NCI-H2196 treated with DMSO at 0.1 percent for 48 hours (cell line): Measurements from ENCODE around the gene TMC2.
A peak's percentile ranks its signal among the peaks of the same experiment; 100 is the strongest.
"Not testable (repeated sequence)": the region's sequence is repeated elsewhere in the genome, so short reads cannot be mapped to it uniquely, and the experiment has no call there.

ENCODE experiments used
- DNase-seq: peaks from one replicate; lab custom pipeline; 2025; ENCODE audit not compliant: unreplicated experiment; lab: John Stamatoyannopoulos, UW

The TMC2 gene, protein sequence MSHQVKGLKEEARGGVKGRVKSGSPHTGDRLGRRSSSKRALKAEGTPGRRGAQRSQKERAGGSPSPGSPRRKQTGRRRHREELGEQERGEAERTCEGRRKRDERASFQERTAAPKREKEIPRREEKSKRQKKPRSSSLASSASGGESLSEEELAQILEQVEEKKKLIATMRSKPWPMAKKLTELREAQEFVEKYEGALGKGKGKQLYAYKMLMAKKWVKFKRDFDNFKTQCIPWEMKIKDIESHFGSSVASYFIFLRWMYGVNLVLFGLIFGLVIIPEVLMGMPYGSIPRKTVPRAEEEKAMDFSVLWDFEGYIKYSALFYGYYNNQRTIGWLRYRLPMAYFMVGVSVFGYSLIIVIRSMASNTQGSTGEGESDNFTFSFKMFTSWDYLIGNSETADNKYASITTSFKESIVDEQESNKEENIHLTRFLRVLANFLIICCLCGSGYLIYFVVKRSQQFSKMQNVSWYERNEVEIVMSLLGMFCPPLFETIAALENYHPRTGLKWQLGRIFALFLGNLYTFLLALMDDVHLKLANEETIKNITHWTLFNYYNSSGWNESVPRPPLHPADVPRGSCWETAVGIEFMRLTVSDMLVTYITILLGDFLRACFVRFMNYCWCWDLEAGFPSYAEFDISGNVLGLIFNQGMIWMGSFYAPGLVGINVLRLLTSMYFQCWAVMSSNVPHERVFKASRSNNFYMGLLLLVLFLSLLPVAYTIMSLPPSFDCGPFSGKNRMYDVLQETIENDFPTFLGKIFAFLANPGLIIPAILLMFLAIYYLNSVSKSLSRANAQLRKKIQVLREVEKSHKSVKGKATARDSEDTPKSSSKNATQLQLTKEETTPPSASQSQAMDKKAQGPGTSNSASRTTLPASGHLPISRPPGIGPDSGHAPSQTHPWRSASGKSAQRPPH

GRCh38 chr20:2536560-2536986 is at the start of gene TMC2:
TSS of gene TMC2 (plus strand) at chr20:2536573. CDS start at chr20:2536622, 49 bp downstream.
- DNase-seq = no peak

GRCh38 chr20:2502808-2503384 is 33.5 kb upstream of the TMC2 start:
- not testable (repeated sequence) for DNase-seq

GRCh38 chr20:2504803-2505202 is 31.6 kb upstream of the TMC2 start:
- not testable (repeated sequence) for DNase-seq

DNA sequence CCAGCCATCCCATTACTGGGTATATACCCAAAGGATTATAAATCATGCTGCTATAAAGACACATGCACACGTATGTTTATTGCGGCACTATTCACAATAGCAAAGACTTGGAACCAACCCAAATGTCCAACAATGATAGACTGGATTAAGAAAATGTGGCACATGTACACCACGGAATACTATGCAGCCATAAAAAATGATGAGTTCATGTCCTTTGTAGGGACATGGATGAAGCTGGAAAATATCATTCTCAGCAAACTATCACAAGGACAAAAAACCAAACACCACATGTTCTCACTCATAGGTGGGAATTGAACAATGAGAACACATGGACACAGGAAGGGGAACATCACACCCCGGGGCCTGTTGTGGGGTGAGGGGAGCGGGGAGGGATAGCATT is 29.9 kb upstream of the TMC2 start:
- DNase-seq = not testable (repeated sequence)

DNA sequence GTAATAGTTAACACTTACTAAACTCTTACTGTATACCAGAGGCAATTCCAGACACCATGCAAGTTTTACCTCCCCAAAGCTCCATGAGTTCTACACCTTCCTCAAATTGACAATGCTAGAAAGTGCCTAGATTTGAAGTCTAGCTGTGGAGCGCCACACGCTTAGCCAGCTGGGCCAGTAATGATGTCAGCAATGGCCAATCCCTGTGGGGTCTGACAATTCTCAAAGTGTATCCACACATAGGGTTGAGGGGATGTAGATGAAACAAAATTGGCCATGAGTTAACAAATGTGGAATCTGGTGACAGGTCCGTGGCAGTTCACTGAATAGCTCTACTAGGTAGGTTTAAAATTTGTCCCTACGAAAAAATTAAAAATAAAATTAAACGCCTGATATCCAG is 28.9 kb upstream of the TMC2 start:
- DNase-seq = no peak

DNA sequence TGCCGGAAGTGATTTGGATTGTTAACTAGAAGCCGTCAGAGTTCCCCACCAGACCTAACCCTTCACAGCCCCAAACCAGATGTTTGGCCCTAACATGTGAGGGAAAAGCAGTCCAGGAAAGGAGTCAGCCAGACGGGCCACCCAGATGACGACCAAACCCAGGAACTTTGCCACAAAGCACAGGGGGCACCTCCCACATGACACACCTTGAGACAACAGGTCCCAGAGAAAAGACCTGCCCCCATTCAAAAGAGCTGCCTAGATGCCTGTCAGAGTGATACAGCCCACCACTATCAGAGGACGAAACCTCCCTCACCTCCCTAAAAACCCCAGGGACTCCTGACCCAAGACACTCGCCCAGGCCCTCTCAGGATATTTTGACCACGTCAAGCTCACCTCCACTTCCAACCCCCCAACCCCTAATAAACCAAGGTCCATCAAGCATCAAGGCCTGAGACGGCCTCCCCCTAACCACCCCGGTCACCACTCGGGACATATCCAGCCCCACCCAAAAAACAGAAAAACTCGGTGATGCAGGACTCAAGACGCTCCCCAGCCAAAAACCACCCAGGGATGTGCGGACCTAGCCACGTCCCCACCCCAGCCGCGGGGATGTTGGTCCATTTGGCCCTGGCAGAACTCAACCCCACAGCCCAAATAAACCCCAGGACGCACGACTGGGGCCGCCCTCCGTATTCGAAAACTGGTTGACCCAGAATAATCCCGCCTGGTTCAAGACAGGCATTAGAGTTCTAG is 28.3 kb upstream of the TMC2 start:
- no peak for DNase-seq

DNA sequence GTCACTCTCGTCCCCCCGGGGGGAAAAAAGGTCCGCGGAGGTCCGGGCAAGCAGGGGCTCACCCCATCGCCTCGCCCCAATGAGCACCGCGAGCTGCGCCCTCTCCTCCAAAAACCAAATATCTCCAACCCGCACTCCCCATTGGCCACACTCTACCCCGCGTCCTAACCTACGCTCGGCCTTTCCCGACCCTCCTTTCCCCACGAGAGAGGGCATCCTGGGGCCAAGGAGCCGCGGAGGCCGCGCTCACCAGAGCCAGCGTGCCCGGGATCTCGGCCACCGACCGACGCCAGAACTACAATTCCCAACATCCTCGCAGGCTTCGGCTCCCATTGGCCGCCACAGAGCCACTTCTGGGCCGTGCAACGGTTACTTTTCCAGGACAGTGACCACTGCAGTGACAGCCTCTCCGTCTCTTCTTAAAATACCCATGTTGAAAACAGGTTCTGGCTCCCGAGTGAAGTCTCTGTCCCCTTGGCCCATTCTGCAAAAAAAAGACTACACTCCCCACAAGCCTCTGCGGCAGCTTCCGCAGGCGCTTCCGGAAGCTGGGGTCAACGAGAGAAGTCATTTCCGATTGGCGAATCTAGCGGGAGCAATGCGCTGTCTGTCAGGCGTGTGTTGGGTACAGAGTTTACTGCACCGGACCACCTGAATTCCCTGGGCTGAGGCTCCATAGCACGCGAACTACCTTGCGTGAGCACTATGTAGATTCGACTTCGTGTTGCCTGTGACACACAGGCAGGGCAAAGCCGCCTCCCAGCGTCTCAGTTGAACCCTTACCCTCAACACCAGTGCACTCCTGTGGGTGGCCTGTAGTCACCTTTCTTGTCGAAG is 27.5 kb upstream of the TMC2 start, which contains the start of gene ZNF343:
TSS of gene ZNF343 (minus strand) at position 285 of the 837 bp plus-strand sequence. CDS start 15,020 bp downstream, outside the sequence.
- DNase-seq = peak; percentile 69

DNA sequence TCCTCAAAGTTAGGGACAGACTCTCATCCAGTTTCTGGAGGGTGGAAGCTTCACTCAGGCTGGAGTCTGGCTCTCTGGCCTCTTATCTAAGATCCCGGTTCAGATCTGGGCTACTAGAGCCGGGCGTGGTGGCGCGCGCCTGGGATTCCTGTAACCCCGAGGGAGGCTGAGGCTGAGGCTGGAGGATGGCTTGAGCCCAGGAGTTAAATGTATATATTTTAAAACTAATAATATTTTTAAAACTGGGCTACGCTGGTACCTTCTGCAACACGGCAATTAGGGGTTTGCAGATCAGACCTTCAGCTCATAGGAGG is 26.9 kb upstream of the TMC2 start:
- DNase-seq = no peak

- no peak for DNase-seq
Measured at GRCh38 chr20:2509794-2510193, 26.6 kb upstream of the TMC2 start.

GRCh38 chr20:2515203-2515602 is 21.2 kb upstream of the TMC2 start:
- DNase-seq = no peak

- no peak for DNase-seq
Measured at GRCh38 chr20:2516399-2516798, 20.0 kb upstream of the TMC2 start.

DNA sequence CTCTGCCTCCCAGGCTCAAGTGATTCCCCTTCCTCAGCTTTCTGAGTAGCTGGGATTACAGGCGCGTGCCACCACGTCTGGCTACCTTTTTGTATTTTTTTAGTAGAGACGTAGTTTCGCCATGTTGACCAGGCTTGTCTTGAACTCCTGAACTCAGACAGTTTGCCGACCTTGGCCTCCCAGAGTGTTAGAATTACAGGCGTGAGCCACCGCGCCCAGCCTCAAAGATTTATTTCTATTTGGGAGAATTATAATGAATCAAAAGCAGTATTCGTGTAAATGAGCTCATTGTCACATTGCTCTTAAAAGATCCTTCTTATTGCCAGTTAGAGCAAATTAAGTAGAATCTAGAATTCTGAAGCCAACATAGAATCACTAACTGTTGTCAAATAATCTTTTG is 18.3 kb upstream of the TMC2 start:
- DNase-seq = no peak

GRCh38 chr20:2518558-2518957 is 17.8 kb upstream of the TMC2 start:
- DNase-seq = no peak

DNA sequence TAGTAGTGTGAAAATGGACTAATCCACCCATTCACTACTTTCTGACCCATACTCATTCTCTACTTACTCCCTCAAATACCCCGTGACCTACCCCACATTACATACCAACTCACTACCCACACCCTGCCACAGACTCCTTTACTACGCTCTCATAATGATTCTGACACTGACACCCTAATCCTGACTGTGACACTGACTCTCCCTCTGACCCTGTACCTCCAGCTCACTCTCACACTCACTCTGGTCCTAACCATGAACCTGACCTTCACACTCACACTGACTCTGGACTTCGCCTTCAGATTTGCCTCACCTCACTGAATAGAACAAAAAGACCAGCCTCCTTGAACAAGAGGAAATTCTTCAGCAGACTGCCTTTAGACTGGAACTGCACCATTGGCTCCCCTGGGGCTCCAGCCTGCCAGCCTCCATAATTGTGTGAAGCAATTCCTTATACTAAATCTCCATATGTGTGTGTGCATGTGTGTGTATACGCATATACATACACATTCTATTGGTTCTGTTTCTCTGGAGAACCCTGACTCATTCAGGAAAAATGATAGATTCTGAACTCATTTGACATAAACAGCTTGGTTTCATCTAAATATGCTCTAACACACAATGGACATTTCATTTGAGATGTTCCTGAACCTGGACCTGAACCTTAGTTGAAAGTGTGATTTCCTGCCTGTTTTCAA is 17.1 kb upstream of the TMC2 start:
- no peak for DNase-seq

GRCh38 chr20:2520617-2521016 is 15.8 kb upstream of the TMC2 start:
- DNase-seq = no peak

GRCh38 chr20:2521369-2522305 is 14.7 kb upstream of the TMC2 start:
- DNase-seq = no peak

DNA sequence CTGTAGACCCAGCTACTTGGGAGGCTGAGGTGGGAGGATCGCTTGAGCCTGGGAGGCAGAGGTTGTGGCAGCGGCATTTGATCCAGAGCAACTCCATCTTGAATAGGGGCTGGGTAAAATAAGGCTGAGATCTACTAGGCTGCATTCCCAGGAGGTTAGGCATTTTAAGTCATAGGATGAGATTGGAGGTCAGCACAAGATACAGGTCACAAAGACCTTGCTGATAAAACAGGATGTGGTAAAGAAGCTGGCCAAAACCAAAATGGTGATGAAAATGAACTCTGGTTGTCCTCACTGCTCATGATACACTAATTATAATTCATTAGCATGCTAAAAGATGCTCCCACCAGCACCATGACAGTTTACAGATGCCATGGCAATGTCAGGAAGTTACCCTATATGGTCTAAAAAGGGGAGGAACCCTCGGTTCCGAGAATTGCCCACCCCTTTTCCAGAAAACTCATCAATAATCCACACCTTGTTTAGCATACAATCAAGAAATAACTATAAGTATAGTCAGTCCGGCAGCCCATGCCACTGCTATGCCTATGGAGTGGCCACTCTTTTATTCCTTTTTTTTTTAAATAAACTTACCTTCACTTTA is 13.4 kb upstream of the TMC2 start:
- DNase-seq = not testable (repeated sequence)
